Activated gamma-delta T cell treated with anti-CD3 and anti-CD28 coated beads, Interleukin-2, amount 50 U/mL, for 16 hours (primary cell): Measurements from ENCODE around the gene CELF5.
"Not testable (repeated sequence)": the region's sequence is repeated elsewhere in the genome, so short reads cannot be mapped to it uniquely, and the experiment has no call there.

Source experiments
- DNase-seq: peaks from one replicate; pipeline ENCODE4 v3.0.0-alpha.2; 2020; ENCODE audit warnings: low read depth

CELF5 gene

DNA sequence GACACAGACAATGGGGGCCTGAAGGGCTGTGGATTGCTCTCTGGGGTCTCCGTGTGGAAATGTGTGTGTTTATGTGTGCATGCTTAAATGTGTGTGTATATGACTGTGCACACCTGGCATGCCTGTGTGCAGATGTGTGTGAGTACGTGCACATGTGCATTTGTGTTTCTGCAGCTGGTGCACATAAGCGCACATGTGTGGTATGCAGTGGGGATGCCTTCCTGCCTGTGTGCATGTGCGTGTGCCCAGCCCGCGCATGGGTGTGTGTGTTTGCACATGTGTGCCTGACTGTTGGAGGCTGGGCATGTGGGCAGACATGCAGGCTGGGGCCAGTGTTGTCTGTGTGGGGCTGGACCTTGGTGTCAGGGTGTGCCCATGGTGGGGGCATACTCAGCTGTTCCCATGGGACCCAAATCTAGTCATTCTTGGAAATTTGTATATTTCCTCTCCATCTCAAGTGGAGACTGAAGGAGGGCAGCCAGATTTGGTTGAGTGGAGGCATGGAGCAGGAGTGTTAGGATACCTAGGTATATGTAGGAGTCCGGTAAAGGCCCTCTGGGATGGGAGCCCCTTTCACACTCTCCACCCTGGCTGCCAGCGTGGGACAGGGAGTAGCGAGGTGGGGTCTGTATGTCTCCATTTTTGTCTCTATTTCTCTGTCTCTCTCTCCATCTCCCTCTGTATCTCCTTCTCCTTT is 49.9 kb downstream of the CELF5 start:
- no peak for DNase-seq

- DNase-seq, result peak; percentile 38
These were observed 50.6 kb downstream of the CELF5 start for GRCh38 chr19:3274942-3275582.

GRCh38 chr19:3275583-3276340 is 51.3 kb downstream of the CELF5 start:
- peak; percentile 81 for DNase-seq

DNA sequence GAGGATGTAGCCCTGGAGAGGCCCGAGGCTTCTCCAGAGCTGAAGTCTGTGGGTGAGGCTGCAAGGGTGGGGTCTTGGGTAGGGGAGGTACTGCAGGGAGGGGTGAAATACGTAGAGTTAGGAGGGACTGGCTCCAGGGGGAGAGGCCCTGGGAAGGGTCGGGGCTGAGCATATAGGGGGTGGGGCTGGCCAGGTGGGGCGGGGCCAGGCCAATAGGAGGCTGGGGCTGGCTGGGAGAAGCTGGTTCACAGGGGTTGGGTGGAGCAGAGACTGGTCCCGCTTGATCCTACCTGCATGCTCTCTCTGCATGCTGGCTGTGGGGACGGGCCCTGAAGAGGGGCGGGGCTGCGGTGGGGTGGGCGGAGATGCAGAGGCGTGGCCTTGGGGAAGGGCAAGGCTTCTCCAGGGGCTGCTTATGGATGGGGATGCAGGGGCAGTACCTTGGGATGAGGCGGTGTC is 51.9 kb downstream of the CELF5 start:
- DNase-seq, result peak; percentile 15

GRCh38 chr19:3277649-3278048 is 53.2 kb downstream of the CELF5 start:
- DNase-seq, result no peak

GRCh38 chr19:3278294-3278693 is 53.8 kb downstream of the CELF5 start:
- no peak for DNase-seq

DNA sequence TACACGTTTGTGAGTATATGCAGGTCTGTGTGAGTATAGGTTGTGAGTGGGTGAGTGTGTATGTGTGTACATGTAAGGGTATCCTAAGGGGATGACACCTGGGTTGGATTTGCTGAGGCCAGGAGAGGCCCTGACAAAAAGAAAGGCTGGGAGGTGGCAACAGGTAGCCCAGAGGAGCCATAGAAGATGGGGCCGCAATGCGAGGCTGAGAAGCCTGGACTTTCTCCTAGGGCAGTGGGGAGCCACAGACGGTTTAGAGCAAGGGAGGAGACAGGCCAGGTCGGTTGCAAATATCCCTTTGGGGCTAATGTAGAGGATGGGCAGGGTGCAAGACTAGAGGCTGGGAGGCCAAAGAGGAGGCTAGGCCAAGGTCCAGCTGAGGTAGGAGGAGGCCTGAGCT is 54.3 kb downstream of the CELF5 start:
- DNase-seq, result no peak

DNA sequence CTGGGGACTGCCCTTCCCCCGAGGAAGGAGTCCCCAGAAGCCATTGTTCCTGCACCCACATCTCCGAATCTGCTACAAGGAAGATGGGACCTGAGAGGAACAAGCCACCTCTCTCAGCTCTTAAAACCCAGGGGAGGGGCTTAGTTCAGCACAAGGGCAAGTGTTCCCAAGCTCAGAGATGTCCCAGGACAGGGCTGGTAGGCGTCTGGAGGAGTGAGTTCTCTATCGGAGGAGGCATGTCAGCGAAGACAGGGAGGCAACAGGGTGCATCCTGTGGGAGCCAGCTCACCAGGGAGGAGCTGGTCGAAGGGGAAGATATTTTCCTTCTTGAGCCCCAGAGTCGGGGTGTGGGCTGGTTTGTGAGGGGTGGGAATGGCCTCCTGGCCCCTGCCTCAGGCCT is 54.8 kb downstream of the CELF5 start:
- no peak for DNase-seq

- no peak for DNase-seq
These were observed 56.6 kb downstream of the CELF5 start for GRCh38 chr19:3281026-3281425.

- no peak for DNase-seq
These were observed 57.7 kb downstream of the CELF5 start for GRCh38 chr19:3282155-3282554.

GRCh38 chr19:3282564-3282963 is 58.1 kb downstream of the CELF5 start:
- no peak for DNase-seq

DNA sequence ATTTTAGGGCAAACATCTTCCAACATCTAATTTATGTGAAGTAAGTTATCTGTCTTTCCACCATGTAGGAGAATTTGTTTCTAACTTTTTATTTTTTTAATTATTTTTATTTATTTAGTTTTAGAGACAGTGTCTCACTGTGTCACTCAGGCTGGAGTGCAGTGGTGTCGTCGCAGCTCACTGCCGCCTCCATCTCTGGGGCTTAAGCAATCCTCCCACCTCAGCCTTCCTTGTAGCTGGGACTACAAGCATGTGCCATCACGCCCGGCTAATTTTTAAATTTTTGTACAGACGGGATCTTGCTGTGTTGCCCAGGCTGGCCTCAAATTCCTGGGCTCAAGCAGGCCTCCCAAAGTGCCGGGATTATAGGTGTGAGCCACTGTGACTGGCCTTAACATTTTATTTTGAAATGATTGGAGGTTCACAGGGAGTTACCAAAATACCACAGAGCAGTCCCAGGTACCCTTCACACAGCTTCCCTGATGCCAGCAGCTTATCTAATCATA is 58.8 kb downstream of the CELF5 start:
- DNase-seq, result no peak

DNA sequence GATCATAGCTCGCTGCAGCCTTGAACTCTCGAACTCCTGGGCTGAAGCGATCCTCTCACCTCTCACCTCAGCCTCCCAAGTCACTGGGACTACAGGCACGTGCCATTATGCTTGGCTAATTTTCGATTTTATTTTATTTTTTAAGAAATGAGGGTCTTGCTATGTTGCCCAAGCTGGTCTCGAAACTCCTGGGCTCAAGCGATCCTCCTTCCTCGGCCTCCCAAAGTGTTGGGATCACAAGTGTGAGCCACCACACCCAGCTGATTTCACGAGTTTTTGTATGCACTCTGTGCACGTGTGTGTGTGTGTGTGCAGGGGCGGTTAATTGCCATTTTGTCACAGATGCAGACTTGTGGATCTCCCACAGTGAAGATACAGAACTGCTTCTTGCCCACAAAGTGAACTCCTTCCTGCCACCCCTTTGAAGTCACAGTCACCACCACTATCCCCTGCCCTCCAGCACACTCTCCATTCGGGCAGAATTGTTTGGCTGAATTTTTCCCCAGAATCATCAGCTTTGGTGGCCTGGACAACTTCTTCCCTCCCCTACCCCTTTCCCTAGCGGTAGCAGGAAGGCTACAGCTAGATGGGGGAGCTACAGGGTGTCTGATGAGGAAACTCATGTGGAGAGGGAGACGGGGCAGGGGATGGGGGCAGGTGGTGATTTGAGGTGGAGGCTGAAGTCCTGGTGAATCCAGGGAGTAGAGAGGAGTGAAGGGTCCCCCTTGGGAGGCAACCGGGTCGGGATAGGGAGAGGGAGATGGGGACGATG is 59.6 kb downstream of the CELF5 start:
- DNase-seq, result no peak

DNA sequence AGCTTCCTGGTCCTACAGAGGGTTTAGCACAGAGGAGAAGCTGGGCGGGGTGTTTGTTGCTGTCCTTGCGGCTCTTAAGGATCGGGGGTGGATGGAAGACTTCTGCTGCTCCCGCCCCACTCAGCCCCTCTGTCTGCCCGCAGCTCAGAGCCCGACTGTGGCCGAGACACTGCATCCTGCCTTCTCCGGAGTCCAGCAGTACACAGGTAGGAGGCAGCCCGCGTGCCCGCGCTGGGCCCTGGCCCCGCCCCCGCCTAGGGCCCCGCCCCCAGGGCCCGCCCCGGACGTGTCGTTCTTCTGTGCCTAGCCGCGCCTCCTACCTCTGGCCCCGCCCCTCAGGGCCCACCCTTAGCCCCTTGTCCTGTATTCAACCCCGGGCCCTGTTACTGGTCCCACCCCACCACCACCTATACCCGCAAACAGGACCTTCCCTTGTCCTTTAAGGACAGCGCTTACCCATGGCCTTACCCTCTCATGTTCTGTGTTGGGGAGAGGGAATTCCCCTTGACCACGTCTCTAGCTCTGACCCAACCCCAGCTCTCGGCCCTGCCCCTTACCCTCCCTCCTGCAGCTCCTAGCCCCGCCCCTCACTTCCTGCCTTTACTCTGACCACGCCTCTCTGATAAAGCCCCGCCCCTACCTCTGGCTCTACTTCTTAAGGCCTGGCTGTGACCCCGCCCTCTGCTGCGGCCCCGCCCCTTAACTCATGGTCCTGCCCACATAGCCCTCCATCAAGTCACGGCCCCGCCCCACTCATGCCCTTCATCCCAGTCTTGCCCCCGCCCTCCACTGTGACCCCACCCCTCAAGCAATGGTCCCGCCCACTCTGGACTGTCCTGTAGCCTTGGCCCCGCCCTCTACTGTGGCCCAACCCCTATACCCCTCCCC is 60.5 kb downstream of the CELF5 start:
- peak; percentile 53 for DNase-seq

DNA sequence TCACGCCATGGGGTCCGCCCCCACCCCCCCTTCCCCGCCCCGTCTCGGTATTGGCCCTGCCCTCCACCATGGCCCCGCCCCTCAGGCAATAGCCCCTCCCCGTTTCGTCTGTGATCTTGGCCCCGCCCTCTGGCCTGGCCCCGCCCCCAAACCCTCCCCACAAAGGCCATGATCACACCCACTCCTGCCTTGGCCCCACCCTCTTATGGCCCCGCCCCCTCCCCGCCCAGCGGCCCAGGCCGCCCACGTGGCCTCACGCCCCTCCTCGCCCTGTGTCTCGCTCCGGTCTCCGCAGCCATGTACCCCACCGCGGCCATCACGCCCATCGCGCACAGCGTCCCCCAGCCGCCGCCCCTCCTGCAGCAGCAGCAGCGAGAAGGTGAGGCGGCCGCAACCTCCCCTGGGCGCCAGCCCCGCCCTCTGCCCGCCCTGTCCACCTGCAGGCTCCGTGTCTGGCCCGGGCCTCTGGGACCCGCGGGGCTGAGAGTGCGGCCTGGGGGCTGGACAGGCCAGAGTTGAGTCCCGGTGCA is 61.3 kb downstream of the CELF5 start:
- DNase-seq, result peak; percentile 54

GRCh38 chr19:3287814-3288213 is 63.4 kb downstream of the CELF5 start:
- DNase-seq, result no peak

DNA sequence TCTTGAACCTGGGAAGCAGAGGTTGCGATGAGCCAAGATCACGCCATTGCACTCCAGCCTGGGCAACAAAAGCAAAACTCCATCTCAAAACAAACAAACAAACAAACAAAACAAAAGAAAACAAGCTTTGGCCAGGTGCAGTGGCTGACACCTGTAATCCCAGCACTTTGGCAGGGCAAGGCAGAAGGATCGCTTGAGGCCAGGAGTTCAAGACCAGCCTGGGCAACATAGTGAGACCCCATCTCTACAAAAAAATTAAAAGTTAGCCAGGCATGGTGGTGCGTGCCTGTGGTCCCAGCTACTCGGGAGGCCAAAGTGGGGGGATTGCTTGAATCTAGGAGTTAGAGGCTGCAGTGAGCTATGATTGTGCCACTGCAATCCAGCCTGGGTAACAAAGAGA is 64.0 kb downstream of the CELF5 start:
- DNase-seq, result not testable (repeated sequence)

DNA sequence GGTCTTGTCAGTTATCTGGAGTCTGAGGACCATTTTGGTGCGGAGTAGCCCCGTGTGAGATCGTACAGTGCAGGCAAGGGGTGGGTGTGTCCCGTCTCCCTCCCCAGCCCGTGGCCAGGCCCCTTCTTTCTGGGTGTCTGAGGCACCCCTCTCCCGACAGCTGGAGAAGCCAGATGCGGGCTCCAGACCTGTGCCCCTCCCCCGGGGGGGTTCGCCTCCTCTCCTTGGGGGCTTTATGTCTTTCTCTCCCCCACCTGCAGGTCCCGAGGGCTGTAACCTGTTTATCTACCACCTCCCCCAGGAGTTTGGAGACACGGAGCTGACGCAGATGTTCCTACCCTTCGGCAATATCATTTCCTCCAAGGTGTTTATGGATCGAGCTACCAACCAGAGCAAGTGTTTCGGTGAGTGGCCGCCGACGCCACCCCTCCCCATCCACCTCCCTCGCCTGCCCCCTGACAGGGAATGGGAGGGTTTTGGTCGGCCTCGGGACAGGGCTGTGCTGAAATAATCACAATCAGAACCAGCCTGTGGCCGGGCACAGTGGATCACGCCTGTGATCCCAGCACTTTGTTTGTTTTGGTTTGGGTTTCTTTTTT is 65.6 kb downstream of the CELF5 start:
- DNase-seq, result no peak

GRCh38 chr19:3290858-3291257 is 66.4 kb downstream of the CELF5 start:
- DNase-seq, result not testable (repeated sequence)

DNA sequence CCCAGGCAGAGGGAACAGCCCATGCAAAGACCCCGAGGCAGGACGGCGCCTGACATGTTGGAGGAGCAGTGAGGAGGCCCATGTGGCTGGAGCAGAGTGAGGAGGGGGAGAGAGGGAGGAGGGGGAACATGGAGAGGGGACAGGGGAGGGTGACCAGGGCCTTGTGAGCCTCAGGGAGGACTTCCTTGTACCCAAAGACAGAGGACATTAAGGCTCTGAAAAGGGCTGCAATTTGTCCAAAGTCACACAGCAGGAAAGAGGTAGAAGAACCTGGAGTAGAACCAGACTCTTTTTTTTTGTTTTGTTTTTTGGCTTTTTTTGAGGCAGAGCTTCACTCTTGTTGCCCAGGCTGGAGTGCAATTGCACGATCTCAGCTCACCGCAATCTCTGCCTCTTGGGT is 67.2 kb downstream of the CELF5 start:
- DNase-seq, result no peak
